Stimulated activated naive CD8-positive, alpha-beta T cell treated with anti-CD3 and anti-CD28 coated beads, Interleukin-15, Interleukin-2, amounts not matched to agents 100 U/mL and 50 U/mL, for 24 hours (primary cell): Measurements from ENCODE around the gene TCL1B.

Experiments used
- ATAC-seq: fragments of 150-1000 bp; cut with Tn5 transposase; one replicate; pipeline ENCODE4 v1.10.0; 2021
- DNase-seq: peaks from one replicate; pipeline ENCODE4 v3.0.0; 2021

TCL1B gene

GRCh38 chr14:95667249-95667693 is 19.0 kb upstream of the TCL1B start:
- ATAC-seq (no peak), DNase-seq (peak; percentile 9)

- ATAC-seq (no peak), DNase-seq (no peak)
Observed at GRCh38 chr14:95668235-95668772, 17.9 kb upstream of the TCL1B start.

- DNase-seq (no peak), ATAC-seq (no peak)
Observed at GRCh38 chr14:95674613-95675012, 11.6 kb upstream of the TCL1B start.

GRCh38 chr14:95675486-95675885 is 10.7 kb upstream of the TCL1B start:
- ATAC-seq = no peak

GRCh38 chr14:95677179-95677835 is 8.9 kb upstream of the TCL1B start:
- ATAC-seq = no peak
- DNase-seq = no peak

More at GRCh38 chr14:95675486-95675885, 10.7 kb upstream of the TCL1B start:
- DNase-seq = no peak

- DNase-seq = no peak
- ATAC-seq = no peak
Observed at GRCh38 chr14:95679148-95679815, 6.9 kb upstream of the TCL1B start.

- ATAC-seq (no peak), DNase-seq (no peak)
Observed at GRCh38 chr14:95679998-95680735, 6.1 kb upstream of the TCL1B start.

- no peak for ATAC-seq
- DNase-seq = no peak
Observed at GRCh38 chr14:95681153-95681552, 5.1 kb upstream of the TCL1B start.

- peak; percentile 32 for ATAC-seq
- DNase-seq = peak; percentile 44
Observed at GRCh38 chr14:95683793-95684192, 2.4 kb upstream of the TCL1B start.

- DNase-seq = no peak
- ATAC-seq = no peak
Observed at GRCh38 chr14:95686935-95687334, 709 bp downstream of the TCL1B start.

- ATAC-seq = no peak
- no peak for DNase-seq
Observed at GRCh38 chr14:95689441-95689840, 3.2 kb downstream of the TCL1B start.

GRCh38 chr14:95690815-95691214 is 4.6 kb downstream of the TCL1B start:
- DNase-seq (no peak), ATAC-seq (no peak)

GRCh38 chr14:95691591-95691990 is 5.4 kb downstream of the TCL1B start:
- DNase-seq (no peak), ATAC-seq (no peak)

GRCh38 chr14:95692109-95692508 is 5.9 kb downstream of the TCL1B start:
- no peak for ATAC-seq
- DNase-seq = no peak

- no peak for DNase-seq
- no peak for ATAC-seq
Observed at GRCh38 chr14:95695051-95695450, 8.8 kb downstream of the TCL1B start.

- DNase-seq = no peak
- peak; percentile 21 for ATAC-seq
Observed at GRCh38 chr14:95695913-95696312, 9.7 kb downstream of the TCL1B start.

- ATAC-seq (no peak), DNase-seq (no peak)
Observed at GRCh38 chr14:95696741-95697140, 10.5 kb downstream of the TCL1B start.

GRCh38 chr14:95697764-95698163 is 11.5 kb downstream of the TCL1B start:
- ATAC-seq (no peak), DNase-seq (no peak)

GRCh38 chr14:95698287-95698686 is 12.1 kb downstream of the TCL1B start:
- no peak for ATAC-seq
- DNase-seq = no peak

- ATAC-seq = no peak
Observed at GRCh38 chr14:95699412-95699811, 13.2 kb downstream of the TCL1B start.

GRCh38 chr14:95700221-95700976 is 14.2 kb downstream of the TCL1B start:
- no peak for ATAC-seq
- DNase-seq = no peak

More at GRCh38 chr14:95699412-95699811, 13.2 kb downstream of the TCL1B start:
- no peak for DNase-seq

GRCh38 chr14:95701846-95702221 is 15.6 kb downstream of the TCL1B start:
- no peak for ATAC-seq
- DNase-seq = no peak
